NB4 (cell line): ENCODE results near the gene SESTD1.

ENCODE experiments used
- CTCF ChIP-seq: IDR thresholded peaks from one replicate; pipeline ENCODE4 v1.5.1; 2012; ENCODE audit warnings: low read depth, low read length
- MAX ChIP-seq: IDR thresholded peaks from 2 replicates; pipeline ENCODE4 v1.6.1; 2011; ENCODE audit warnings: low read depth, low read length
- POLR2A ChIP-seq: IDR thresholded peaks from 2 replicates; pipeline ENCODE4 v1.6.1; 2011; ENCODE audit warnings: mild to moderate bottlenecking; ENCODE audit not compliant: insufficient read length; ENCODE audit errors: extremely low read depth

GRCh38 chr2:179272406-179273192 is 8.0 kb upstream of the SESTD1 start:
- no peak for TF ChIP-seq CTCF
- TF ChIP-seq MAX: no peak
- TF ChIP-seq POLR2A: no peak
